Stimulated activated naive B cell treated with anti-CD40 and anti-IgM and Interleukin-4, amounts not matched to agents 10 μg/mL and 1 μg/mL and 100 μg/mL, for 72 hours (primary cell): ENCODE results near the gene RFTN1.

Experiments
- ATAC-seq, 2 donors: fragments of 150-1000 bp; cut with Tn5 transposase; replicated peaks; 2 replicates each; pipeline ENCODE4 v1.10.0; 2021; ENCODE audit warnings: moderate library complexity in 1 of 2
- DNase-seq: peaks from one replicate; pipeline ENCODE4 v3.0.0; 2021
- H3K27ac Mint-ChIP-seq: one replicate; pipeline ENCODE4 v1.8.0; 2022; ENCODE audit warnings: mild to moderate bottlenecking, mixed read lengths
- H3K27me3 Mint-ChIP-seq, 2 donors: one replicate each; pipeline ENCODE4 v1.8.0; 2022; ENCODE audit warnings: mixed read lengths in 2 of 2
- H3K36me3 Mint-ChIP-seq, 2 donors: one replicate each; pipeline ENCODE4 v1.8.0; 2022; ENCODE audit warnings: mixed read lengths in 2 of 2, mild to moderate bottlenecking in 1 of 2
- H3K4me1 Mint-ChIP-seq, 2 donors: one replicate each; pipeline ENCODE4 v1.8.0; 2022; ENCODE audit warnings: mixed read lengths in 2 of 2, mild to moderate bottlenecking in 1 of 2
- H3K4me3 Mint-ChIP-seq, 2 donors: one replicate each; pipeline ENCODE4 v1.8.0; 2022; ENCODE audit warnings: mild to moderate bottlenecking in 2 of 2, mixed read lengths in 2 of 2, moderate library complexity in 1 of 2
- H3K9me3 Mint-ChIP-seq, 2 donors: one replicate each; pipeline ENCODE4 v1.8.0; 2022; ENCODE audit warnings: mixed read lengths in 2 of 2, mild to moderate bottlenecking in 1 of 2

RFTN1 gene

GRCh38 chr3:16543242-16543864 lies 29.9 kb upstream of the RFTN1 start:
- peaks cover 11 to 12% of the 10 kb centered on the region in 2 donors for H3K27me3 Mint-ChIP-seq
- peaks cover 23 to 43% of the 10 kb centered on the region in 2 donors for H3K4me1 Mint-ChIP-seq
- no peak overlapping the region for H3K4me3 Mint-ChIP-seq
- DNase-seq (no peak), ATAC-seq (no peak)
- H3K9me3 Mint-ChIP-seq: peaks cover 0 to 3% of the 10 kb centered on the region in 2 donors
- peaks cover 3 to 5% of the 10 kb centered on the region in 2 donors for H3K36me3 Mint-ChIP-seq
- no peak overlapping the region for H3K27ac Mint-ChIP-seq

DNA sequence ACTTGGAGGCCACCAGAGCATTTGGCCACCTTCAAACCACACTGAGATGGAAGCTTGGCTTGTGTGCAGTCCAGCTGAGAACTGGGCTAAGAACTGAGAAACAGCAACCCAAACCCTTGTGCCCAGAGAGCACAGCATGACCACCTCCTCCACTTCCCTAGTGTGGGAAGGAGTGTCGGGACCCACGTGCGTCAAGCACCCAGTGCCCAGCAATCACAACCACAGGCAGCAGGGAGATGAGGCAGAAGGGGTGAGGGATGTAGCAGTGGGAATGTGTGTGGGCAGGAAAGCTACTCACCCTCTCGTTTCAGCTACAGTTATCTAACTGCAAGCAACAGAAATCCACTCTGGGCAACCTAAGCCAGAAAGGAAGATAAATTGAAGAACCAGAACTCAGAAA lies 25.0 kb upstream of the RFTN1 start:
- no peak for ATAC-seq
- H3K4me1 Mint-ChIP-seq: peaks cover 10 to 22% of the 10 kb centered on the region in 2 donors
- H3K4me3 Mint-ChIP-seq: no peak overlapping the region
- DNase-seq: no peak
- H3K9me3 Mint-ChIP-seq: peaks cover 3% of the 10 kb centered on the region in 2 donors
- peaks cover 13 to 20% of the 10 kb centered on the region in 2 donors for H3K27me3 Mint-ChIP-seq
- no peak overlapping the region for H3K27ac Mint-ChIP-seq
- peaks cover 1 to 7% of the 10 kb centered on the region in 2 donors for H3K36me3 Mint-ChIP-seq

DNA sequence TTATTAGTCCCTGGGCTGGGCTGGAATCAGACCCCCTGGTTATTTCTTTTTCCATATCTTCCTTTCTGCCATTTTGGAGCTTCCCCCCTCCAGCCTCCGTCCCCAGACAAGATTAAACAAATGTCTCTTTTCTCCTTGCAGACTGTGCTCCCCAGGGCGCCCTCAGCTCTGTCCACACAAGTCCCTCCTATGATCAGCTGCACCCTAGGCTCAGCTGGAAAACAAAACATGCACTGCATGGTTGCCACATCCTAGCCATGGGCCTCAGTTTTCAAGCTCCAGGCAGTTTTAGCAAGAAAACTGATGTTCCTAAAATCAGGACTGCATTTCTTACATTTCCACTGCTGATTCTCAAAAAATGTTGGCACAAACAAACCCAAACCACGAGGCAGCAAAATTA lies 23.5 kb upstream of the RFTN1 start:
- peaks cover 1 to 7% of the 10 kb centered on the region in 2 donors for H3K36me3 Mint-ChIP-seq
- H3K9me3 Mint-ChIP-seq: peaks cover 3% of the 10 kb centered on the region in 2 donors
- peaks cover 10 to 22% of the 10 kb centered on the region in 2 donors for H3K4me1 Mint-ChIP-seq

DNA sequence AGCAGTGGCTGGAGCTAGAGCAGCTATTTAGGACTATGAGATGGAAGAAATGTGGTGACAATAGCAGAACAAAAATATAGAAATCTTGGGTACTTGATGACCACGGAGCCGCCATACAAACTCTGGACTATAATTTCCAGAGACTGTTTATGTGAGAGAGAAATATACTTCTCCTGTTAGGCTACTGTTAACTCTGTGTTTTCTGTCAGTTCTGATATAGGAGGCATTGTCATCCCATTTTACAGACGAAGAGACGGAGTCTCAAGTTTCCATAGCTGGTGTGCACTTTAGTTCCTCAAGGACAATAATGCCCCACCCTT lies 22.8 kb upstream of the RFTN1 start:
- ATAC-seq: no peak
- peak overlapping the region; percentile 83 for H3K27ac Mint-ChIP-seq
- H3K4me1 Mint-ChIP-seq: peaks cover 12 to 28% of the 10 kb centered on the region in 2 donors
- no peak for DNase-seq
- H3K27me3 Mint-ChIP-seq: peaks cover 13 to 19% of the 10 kb centered on the region in 2 donors
- peaks cover 3% of the 10 kb centered on the region in 2 donors for H3K9me3 Mint-ChIP-seq
- peak overlapping the region; percentile 77 to 80 for H3K4me3 Mint-ChIP-seq
- H3K36me3 Mint-ChIP-seq: peaks cover 1 to 7% of the 10 kb centered on the region in 2 donors

More for the DNA sequence above, 23.5 kb upstream of the RFTN1 start:
- Mint-ChIP-seq H3K4me3 (no peak overlapping the region), H3K27me3 (peaks cover 13 to 14% of the 10 kb centered on the region in 2 donors), H3K27ac (peak overlapping the region; percentile 89)
- ATAC-seq: no peak
- DNase-seq: no peak

DNA sequence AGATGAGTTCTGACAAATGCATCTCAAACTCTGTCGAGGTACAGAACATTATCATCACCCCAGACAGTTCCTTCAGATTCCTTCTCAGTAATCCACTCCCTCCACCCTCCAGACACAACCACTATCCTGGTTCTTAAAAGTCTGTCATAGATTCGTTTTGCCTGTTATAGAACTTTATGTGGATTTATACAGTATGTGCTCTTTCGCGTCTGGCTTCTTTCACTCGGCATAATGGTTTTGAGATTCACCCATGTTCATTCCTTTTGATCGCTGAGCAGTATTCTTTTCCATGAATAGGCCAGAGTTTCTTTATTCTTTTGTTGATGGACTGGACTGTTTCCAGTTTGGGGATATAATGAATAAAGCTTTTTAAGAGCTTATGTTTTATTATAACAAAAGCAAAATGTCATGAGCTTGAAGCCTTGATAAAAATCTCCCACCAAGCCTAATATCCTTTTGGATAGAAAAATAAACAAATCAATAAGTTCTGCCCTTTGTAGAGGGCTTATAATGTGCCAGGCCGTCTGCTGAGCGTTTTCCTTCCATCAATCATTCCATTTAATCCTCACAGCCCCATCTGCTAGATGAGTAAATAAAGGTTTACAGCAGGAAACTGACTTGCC lies 21.3 kb upstream of the RFTN1 start:
- ATAC-seq (no peak), DNase-seq (no peak)
- Mint-ChIP-seq H3K27me3 (peaks cover 13 to 28% of the 10 kb centered on the region in 2 donors), H3K4me1 (peaks cover 17 to 40% of the 10 kb centered on the region in 2 donors), H3K36me3 (peaks cover 1 to 7% of the 10 kb centered on the region in 2 donors), H3K4me3 (no peak overlapping the region), H3K9me3 (peaks cover 3% of the 10 kb centered on the region in 2 donors), H3K27ac (no peak overlapping the region)

DNA sequence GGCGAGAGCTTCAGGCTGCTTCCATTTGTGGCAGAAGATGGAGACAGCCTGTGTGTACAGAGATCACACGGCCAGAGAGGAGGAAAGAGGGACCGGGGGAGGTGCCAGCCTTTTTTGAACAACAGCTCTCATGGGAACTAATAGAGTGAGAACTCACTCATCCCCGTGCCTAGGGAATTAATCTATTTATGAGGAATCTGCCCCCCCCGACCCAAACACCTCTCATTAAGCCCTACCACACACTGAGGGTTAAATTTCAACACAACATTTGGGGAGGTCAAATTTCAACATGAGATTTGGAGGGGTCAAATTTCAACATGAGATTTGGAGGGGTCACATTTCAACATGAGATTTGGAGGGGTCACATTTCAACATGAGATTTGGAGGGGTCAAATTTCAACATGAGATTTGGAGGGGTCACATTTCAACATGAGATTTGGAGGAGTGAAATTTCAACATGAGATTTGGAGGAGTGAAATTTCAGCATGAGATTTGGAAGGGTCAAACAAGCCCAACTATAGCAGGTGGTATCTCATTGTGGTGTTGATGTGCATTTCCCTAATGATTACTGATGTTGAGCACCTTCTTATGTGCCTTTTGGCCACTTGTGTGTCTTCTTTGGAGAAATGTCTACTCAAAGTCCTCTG lies 20.6 kb upstream of the RFTN1 start:
- H3K9me3 Mint-ChIP-seq: peaks cover 3% of the 10 kb centered on the region in 2 donors
- H3K36me3 Mint-ChIP-seq: peaks cover 1 to 7% of the 10 kb centered on the region in 2 donors
- DNase-seq (no peak), ATAC-seq (no peak)
- H3K4me3 Mint-ChIP-seq: no peak overlapping the region
- peaks cover 13 to 28% of the 10 kb centered on the region in 2 donors for H3K27me3 Mint-ChIP-seq
- peaks cover 21 to 47% of the 10 kb centered on the region in 2 donors for H3K4me1 Mint-ChIP-seq
- no peak overlapping the region for H3K27ac Mint-ChIP-seq

GRCh38 chr3:16529264-16529663 lies 15.8 kb upstream of the RFTN1 start:
- Mint-ChIP-seq H3K4me1 (peaks cover 22 to 37% of the 10 kb centered on the region in 2 donors), H3K27me3 (peaks cover 0 to 14% of the 10 kb centered on the region in 2 donors), H3K36me3 (peaks cover 5 to 16% of the 10 kb centered on the region in 2 donors), H3K9me3 (peaks cover 4 to 13% of the 10 kb centered on the region in 2 donors), H3K4me3 (no peak overlapping the region), H3K27ac (no peak overlapping the region)
- DNase-seq (no peak), ATAC-seq (peak in 1 of 2 donors; percentile 36)

- peaks cover 6 to 17% of the 10 kb centered on the region in 2 donors for H3K36me3 Mint-ChIP-seq
- H3K9me3 Mint-ChIP-seq: peaks cover 4 to 13% of the 10 kb centered on the region in 2 donors
- peak in 1 of 2 donors; percentile 24 for ATAC-seq
- DNase-seq: no peak
- no peak overlapping the region for H3K4me3 Mint-ChIP-seq
- H3K4me1 Mint-ChIP-seq: peaks cover 22 to 39% of the 10 kb centered on the region in 2 donors
- peaks cover 0 to 14% of the 10 kb centered on the region in 2 donors for H3K27me3 Mint-ChIP-seq
- H3K27ac Mint-ChIP-seq: no peak overlapping the region
Observed at GRCh38 chr3:16528581-16528993, 15.1 kb upstream of the RFTN1 start.

DNA sequence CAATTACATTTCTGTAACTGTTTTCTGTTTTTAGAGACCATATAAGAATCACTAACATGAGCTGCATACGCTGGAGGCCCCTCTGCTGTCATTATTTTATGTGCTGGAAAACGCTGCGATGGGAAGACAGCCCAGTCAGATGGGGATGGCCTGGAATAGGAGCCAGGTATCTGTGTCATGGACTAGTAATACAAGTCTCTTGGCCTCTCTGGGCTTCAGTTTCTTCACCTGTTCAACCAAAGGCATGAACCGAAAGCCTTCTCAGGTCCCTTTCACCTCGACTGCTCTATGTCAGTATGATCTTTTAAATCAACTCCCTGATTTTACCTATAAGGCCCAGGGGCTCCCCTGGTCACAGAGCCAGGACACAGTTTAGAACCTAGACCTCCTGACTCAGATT lies 14.6 kb upstream of the RFTN1 start:
- Mint-ChIP-seq H3K4me3 (no peak overlapping the region), H3K27me3 (peaks cover 0 to 14% of the 10 kb centered on the region in 2 donors), H3K4me1 (peaks cover 24 to 44% of the 10 kb centered on the region in 2 donors), H3K36me3 (peaks cover 11 to 20% of the 10 kb centered on the region in 2 donors), H3K9me3 (peaks cover 4 to 13% of the 10 kb centered on the region in 2 donors), H3K27ac (peak overlapping the region; percentile 26)
- DNase-seq: no peak
- ATAC-seq: no peak

DNA sequence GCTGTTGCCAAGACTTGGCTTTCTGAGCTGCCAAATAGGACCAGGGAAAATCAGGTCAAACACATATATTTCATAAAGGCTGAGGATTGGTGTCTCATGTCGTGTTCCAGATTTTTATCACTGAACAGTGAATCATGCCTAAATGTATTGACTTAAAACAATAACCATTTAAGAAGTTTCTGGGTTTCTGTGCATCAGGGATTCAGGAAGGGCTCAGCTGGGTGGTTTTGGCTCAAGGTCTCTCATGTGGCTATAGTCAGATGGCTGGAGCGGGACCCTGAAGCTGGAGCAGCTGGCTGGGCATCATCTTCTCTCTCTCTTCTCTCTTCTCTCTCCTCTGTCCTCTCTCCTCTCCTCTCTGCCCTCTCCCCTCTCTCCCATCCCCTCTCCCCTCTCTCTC lies 10.7 kb upstream of the RFTN1 start:
- no peaks in the 10 kb centered on the region for H3K27me3 Mint-ChIP-seq
- peaks cover 10 to 18% of the 10 kb centered on the region in 2 donors for H3K9me3 Mint-ChIP-seq
- no peak for ATAC-seq
- peaks cover 20 to 29% of the 10 kb centered on the region in 2 donors for H3K36me3 Mint-ChIP-seq
- H3K4me3 Mint-ChIP-seq: no peak overlapping the region
- H3K4me1 Mint-ChIP-seq: peaks cover 40 to 56% of the 10 kb centered on the region in 2 donors
- H3K27ac Mint-ChIP-seq: peak overlapping the region; percentile 100
- DNase-seq: no peak

DNA sequence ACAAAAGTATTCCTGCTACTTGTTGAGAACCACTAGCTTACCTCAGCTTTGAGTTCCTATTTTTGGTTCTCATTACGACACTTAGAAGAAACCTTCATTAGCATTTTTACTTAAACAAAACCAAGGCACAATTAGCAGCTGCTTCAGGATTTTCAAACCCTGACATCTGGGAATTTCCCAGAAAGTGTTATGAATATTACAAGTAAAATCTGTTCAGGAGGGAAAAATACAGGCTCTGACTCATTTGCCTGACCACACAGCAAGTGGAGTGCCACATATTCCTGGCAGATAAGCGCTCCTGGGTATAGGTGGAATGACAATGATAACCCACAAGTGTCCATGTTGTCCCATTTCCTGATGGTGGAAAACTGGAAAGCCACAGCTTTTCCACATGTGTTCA lies 10.3 kb upstream of the RFTN1 start:
- Mint-ChIP-seq H3K27ac (peak overlapping the region; percentile 100), H3K4me3 (no peak overlapping the region), H3K36me3 (peaks cover 20 to 29% of the 10 kb centered on the region in 2 donors), H3K27me3 (no peaks in the 10 kb centered on the region), H3K9me3 (peaks cover 10 to 18% of the 10 kb centered on the region in 2 donors), H3K4me1 (peaks cover 43 to 56% of the 10 kb centered on the region in 2 donors)
- ATAC-seq (no peak), DNase-seq (no peak)

- peaks cover 49 to 58% of the 10 kb centered on the region in 2 donors for H3K4me1 Mint-ChIP-seq
- ATAC-seq: peak; percentile 15 to 22
Observed at GRCh38 chr3:16522834-16523233, 9.3 kb upstream of the RFTN1 start.

GRCh38 chr3:16520970-16521881 lies 7.7 kb upstream of the RFTN1 start:
- peaks cover 37 to 53% of the 10 kb centered on the region in 2 donors for H3K36me3 Mint-ChIP-seq
- DNase-seq (peak; percentile 60), ATAC-seq (peak; percentile 74 to 79)
- peaks cover 11 to 12% of the 10 kb centered on the region in 2 donors for H3K9me3 Mint-ChIP-seq
- peak overlapping the region; percentile 100 for H3K27ac Mint-ChIP-seq
- H3K4me1 Mint-ChIP-seq: peaks cover 65 to 74% of the 10 kb centered on the region in 2 donors
- no peaks in the 10 kb centered on the region for H3K27me3 Mint-ChIP-seq
- H3K4me3 Mint-ChIP-seq: peak overlapping the region; percentile 8 to 64

More at GRCh38 chr3:16522834-16523233, 9.3 kb upstream of the RFTN1 start:
- Mint-ChIP-seq H3K27ac (peak overlapping the region; percentile 100), H3K9me3 (peaks cover 12 to 18% of the 10 kb centered on the region in 2 donors), H3K27me3 (no peaks in the 10 kb centered on the region), H3K36me3 (peaks cover 28 to 37% of the 10 kb centered on the region in 2 donors), H3K4me3 (peak overlapping the region in 1 of 2 donors; percentile 62)
- peak; percentile 45 for DNase-seq
